Neural cell (in vitro differentiated cells): ENCODE measurements around the gene PMEPA1. TPM values are rescaled to one million over a fixed set of nuclear protein-coding genes. Genes with fewer than 3 reads are reported as not detected.

Experiments used
- H2AFZ ChIP-seq: fragments of 200-600, 300-800 bp; sonication (generic), shearing (Covaris generic); 2 replicates; pipeline ENCODE4 v1.6.0; 2014; ENCODE audit warnings: low read depth, mild to moderate bottlenecking, antibody characterized with exemption, low read length, moderate library complexity
- H3F3A ChIP-seq: fragments of 200-600 bp; shearing (Covaris generic); 2 replicates; pipeline ENCODE4 v1.6.1; 2016; ENCODE audit warnings: mild to moderate bottlenecking, moderate library complexity, mixed read lengths, antibody characterized with exemption, low read length; ENCODE audit not compliant: insufficient read depth, poor library complexity, severe bottlenecking
- H3K27ac ChIP-seq: fragments of 200-600, 300-800 bp; sonication (generic), shearing (Covaris generic); 2 replicates; pipeline ENCODE4 v1.5.1; 2014; ENCODE audit warnings: mild to moderate bottlenecking, low read length, moderate library complexity
- H3K27me3 ChIP-seq: fragments of 300-800, 200-600 bp; sonication (generic), shearing (Covaris generic); 2 replicates; pipeline ENCODE4 v1.6.0; 2014; ENCODE audit warnings: mild to moderate bottlenecking, low read depth, low read length, moderate library complexity; ENCODE audit not compliant: insufficient read depth
- H3K36me3 ChIP-seq: fragments of 300-800, 200-600 bp; sonication (generic), shearing (Covaris generic); 2 replicates; pipeline ENCODE4 v1.5.1; 2014; ENCODE audit warnings: mild to moderate bottlenecking, antibody characterized with exemption, low read length, moderate library complexity; ENCODE audit not compliant: insufficient read depth
- H3K4me2 ChIP-seq: fragments of 300-800, 200-600 bp; sonication (generic), shearing (Covaris generic); 2 replicates; pipeline ENCODE4 v1.6.0; 2014; ENCODE audit warnings: mild to moderate bottlenecking, low read length
- H3K4me3 ChIP-seq: fragments of 300-800, 200-600 bp; sonication (generic), shearing (Covaris generic); 2 replicates; pipeline ENCODE4 v1.5.1; 2014; ENCODE audit warnings: mild to moderate bottlenecking, low read length, moderate library complexity
- H3K79me2 ChIP-seq: fragments of 200-600 bp; shearing (Covaris generic); replicated peaks from 2 replicates; pipeline ENCODE4 v1.6.0; 2014; ENCODE audit warnings: mild to moderate bottlenecking, low read length, moderate library complexity; ENCODE audit not compliant: insufficient read depth
- H3K9ac ChIP-seq: fragments of 300-800, 200-600 bp; sonication (generic), shearing (Covaris generic); 2 replicates; pipeline ENCODE4 v1.6.1; 2016; ENCODE audit warnings: mild to moderate bottlenecking, low read length, mixed read lengths
- H3K9me2 ChIP-seq: fragments of 200-600 bp; shearing (Covaris generic); 2 replicates; pipeline ENCODE4 v1.6.1; 2016; ENCODE audit warnings: mild to moderate bottlenecking, low read length, mixed read lengths; ENCODE audit not compliant: insufficient read depth
- H3K9me3 ChIP-seq: fragments of 200-600, 300-800 bp; sonication (generic), shearing (Covaris generic); 2 replicates; pipeline ENCODE4 v1.6.1; 2016; ENCODE audit warnings: mild to moderate bottlenecking, mixed run types, low read length, moderate library complexity, mixed read lengths
- H4K20me1 ChIP-seq: fragments of 200-600 bp; shearing (Covaris generic); 2 replicates; pipeline ENCODE4 v1.6.1; 2016; ENCODE audit warnings: mild to moderate bottlenecking, mixed run types; ENCODE audit not compliant: insufficient read depth
- CTCF ChIP-seq: fragments of 450-650 bp; IDR thresholded peaks from 2 replicates; pipeline ENCODE4 v1.5.1; 2014; ENCODE audit warnings: antibody characterized with exemption, mild to moderate bottlenecking, moderate library complexity; ENCODE audit not compliant: poor library complexity, severe bottlenecking
- EP300 ChIP-seq: fragments of 450-650 bp; conservative IDR thresholded peaks from 2 replicates; pipeline ENCODE4 v1.6.1; 2014; ENCODE audit warnings: antibody characterized with exemption, mild to moderate bottlenecking, moderate library complexity; ENCODE audit not compliant: poor library complexity, severe bottlenecking
- EZH2 ChIP-seq: fragments of 200-600, 300-800 bp; shearing (Covaris generic), sonication (generic); IDR thresholded peaks from 2 replicates; pipeline ENCODE4 v1.6.1; 2014; ENCODE audit warnings: antibody characterized with exemption, low read length, borderline replicate concordance, mild to moderate bottlenecking; ENCODE audit not compliant: insufficient read depth, poor library complexity, severe bottlenecking
- MXI1 ChIP-seq: fragments of 450-650 bp; conservative IDR thresholded peaks from 2 replicates; pipeline ENCODE4 v1.6.1; 2014; ENCODE audit warnings: antibody characterized with exemption, mild to moderate bottlenecking; ENCODE audit not compliant: poor library complexity, severe bottlenecking
- POLR2AphosphoS5 ChIP-seq: IDR thresholded peaks from 2 replicates; pipeline ENCODE4 v1.6.1; 2012
- RAD21 ChIP-seq: fragments of 450-650 bp; conservative IDR thresholded peaks from 2 replicates; pipeline ENCODE4 v1.6.1; 2014; ENCODE audit warnings: antibody characterized with exemption, mild to moderate bottlenecking, moderate library complexity
- SMC3 ChIP-seq: fragments of 450-650 bp; conservative IDR thresholded peaks from 2 replicates; pipeline ENCODE4 v1.6.1; 2014; ENCODE audit warnings: antibody characterized with exemption, mild to moderate bottlenecking, moderate library complexity; ENCODE audit not compliant: poor library complexity
- TAF1 ChIP-seq: IDR thresholded peaks from 2 replicates; pipeline ENCODE4 v1.6.1; 2012; ENCODE audit warnings: low read depth
- polyA minus RNA-seq: library from RNA; depleted of rRNA, polyadenylated mRNA; stranded (reverse); fragments of >200 nt; gene quantifications from 2 replicates; pipeline ENCODE4 v1.2.3, GENCODE V29; 2014
- polyA plus RNA-seq: library from polyadenylated mRNA; depleted of rRNA; stranded (reverse); fragments of >200 nt; gene quantifications from 2 replicates; pipeline ENCODE4 v1.2.3, GENCODE V29; 2014
- TF ChIP-seq, protein P1 (sequence below): IDR thresholded peaks from 2 replicates; pipeline ENCODE4 v1.6.1; 2012; ENCODE audit warnings: borderline replicate concordance

Gene PMEPA1
- 3.3 and 5.0 TPM in 2 replicates for polyA plus RNA-seq
- 8.8 and 9.7 TPM in 2 replicates for polyA minus RNA-seq

DNA sequence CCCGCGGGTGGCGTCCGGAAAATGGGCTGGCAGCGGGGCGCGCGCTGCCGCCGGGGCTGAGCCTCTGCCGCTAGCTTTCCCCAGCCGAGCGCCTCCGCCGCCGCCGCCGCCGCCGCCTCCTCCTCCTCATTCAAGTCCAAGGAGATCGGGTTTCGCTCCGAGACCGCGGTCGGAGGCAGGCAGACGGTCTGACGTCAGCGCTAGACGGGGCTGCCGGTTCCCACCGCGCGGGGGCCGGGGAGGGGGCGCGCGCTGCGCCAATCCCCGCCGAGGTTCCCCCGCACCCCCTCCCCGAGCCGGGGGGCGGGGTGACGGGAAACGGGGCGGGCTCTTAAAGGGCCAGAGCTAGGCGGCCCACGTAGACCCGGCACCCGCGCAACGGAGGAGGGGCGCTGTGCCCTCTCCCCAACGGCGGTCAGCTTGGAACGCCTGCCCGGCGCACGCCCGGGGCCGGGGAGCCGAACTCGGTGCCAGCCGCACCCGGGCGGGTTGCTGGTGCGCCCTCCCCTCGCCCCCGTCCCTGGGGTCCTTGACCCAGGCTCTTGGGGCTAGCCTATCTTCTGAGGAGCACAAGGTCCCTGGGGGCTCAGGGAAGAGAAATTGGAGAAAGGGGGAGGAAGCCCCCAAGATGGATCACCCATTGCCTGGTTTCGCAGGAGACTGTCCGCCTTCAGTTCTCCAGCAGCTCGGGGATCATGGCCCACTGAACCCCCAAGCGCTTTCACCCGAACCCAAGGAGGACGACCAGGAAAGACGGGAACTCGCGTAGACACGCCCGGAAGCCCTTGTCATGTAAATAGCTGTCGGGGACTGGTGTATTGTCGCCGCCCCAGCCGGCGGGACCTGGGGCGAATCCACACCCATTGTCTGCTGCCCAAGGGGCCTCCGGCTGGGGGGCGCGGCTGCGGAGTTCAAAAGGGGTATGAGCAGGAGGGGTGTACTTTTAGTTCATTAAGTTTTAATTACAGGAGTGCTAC lies at the start of gene PMEPA1:
Gene PMEPA1, minus strand, starts transcription at position 193 of the 977 bp plus-strand sequence. CDS start 433 bp downstream, outside the sequence.
- Histone ChIP-seq H3K4me3 (peak within 1 kb of the TSS; percentile 97), H2AFZ (peak within 1 kb of the TSS; percentile 80), H3K9ac (peak within 1 kb of the TSS; percentile 80), H3K79me2 (peaks cover 29% of the 10 kb centered on the region), H3K36me3 (no peaks in the 10 kb centered on the region), H3K4me2 (peak within 1 kb of the TSS; percentile 52), H3K27ac (peak within 1 kb of the TSS; percentile 33), H3F3A (no peaks in the 10 kb centered on the region), H3K9me3 (no peaks in the 10 kb centered on the region), H3K9me2 (no peaks in the 10 kb centered on the region), H3K27me3 (no peaks in the 10 kb centered on the region), H4K20me1 (no peaks in the 10 kb centered on the region)
- TF ChIP-seq, protein P1, sequence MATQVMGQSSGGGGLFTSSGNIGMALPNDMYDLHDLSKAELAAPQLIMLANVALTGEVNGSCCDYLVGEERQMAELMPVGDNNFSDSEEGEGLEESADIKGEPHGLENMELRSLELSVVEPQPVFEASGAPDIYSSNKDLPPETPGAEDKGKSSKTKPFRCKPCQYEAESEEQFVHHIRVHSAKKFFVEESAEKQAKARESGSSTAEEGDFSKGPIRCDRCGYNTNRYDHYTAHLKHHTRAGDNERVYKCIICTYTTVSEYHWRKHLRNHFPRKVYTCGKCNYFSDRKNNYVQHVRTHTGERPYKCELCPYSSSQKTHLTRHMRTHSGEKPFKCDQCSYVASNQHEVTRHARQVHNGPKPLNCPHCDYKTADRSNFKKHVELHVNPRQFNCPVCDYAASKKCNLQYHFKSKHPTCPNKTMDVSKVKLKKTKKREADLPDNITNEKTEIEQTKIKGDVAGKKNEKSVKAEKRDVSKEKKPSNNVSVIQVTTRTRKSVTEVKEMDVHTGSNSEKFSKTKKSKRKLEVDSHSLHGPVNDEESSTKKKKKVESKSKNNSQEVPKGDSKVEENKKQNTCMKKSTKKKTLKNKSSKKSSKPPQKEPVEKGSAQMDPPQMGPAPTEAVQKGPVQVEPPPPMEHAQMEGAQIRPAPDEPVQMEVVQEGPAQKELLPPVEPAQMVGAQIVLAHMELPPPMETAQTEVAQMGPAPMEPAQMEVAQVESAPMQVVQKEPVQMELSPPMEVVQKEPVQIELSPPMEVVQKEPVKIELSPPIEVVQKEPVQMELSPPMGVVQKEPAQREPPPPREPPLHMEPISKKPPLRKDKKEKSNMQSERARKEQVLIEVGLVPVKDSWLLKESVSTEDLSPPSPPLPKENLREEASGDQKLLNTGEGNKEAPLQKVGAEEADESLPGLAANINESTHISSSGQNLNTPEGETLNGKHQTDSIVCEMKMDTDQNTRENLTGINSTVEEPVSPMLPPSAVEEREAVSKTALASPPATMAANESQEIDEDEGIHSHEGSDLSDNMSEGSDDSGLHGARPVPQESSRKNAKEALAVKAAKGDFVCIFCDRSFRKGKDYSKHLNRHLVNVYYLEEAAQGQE: no peak
- peak; percentile 92 for TF ChIP-seq POLR2AphosphoS5
- TF ChIP-seq EP300: peak; percentile 66
- TF ChIP-seq SMC3: peak; percentile 36
- TF ChIP-seq EZH2: no peak
- peak; percentile 76 for TF ChIP-seq TAF1
- TF ChIP-seq CTCF: peak; percentile 27
- TF ChIP-seq MXI1: peak; percentile 67
- peak; percentile 41 for TF ChIP-seq RAD21

DNA sequence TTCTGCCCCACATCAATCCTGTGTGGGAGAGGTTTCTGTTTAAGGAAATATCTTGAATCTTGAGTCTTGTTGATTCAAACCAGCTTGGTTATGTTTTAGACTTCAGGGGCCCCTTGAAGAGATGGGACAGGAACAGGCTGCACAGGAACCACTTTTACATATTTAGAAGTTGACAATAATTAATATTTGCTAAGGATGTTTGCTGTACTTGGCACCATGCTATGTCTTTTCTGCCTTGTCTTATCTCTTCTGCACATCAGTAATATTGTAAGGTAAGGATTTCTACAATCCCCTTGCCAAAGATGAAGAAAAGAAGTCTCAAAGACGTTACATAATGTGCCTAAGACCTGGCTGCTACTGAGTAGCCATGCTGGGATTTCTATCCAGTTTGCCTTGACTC lies 48.0 kb upstream of the PMEPA1 start:
- no peak overlapping the region for H3K9ac ChIP-seq
- no peaks in the 10 kb centered on the region for H3K27me3 ChIP-seq
- no peak overlapping the region for H3K27ac ChIP-seq
- H3K79me2 ChIP-seq: no peaks in the 10 kb centered on the region
- no peak overlapping the region for H2AFZ ChIP-seq
- H4K20me1 ChIP-seq: no peaks in the 10 kb centered on the region
- H3K36me3 ChIP-seq: no peaks in the 10 kb centered on the region
- TF ChIP-seq MXI1 (no peak), EZH2 (no peak), EP300 (no peak), SMC3 (no peak), TAF1 (no peak), CTCF (no peak), RAD21 (no peak), POLR2AphosphoS5 (no peak)
- TF ChIP-seq, protein P1: no peak
- H3K9me3 ChIP-seq: no peaks in the 10 kb centered on the region
- no peaks in the 10 kb centered on the region for H3K9me2 ChIP-seq
- no peak overlapping the region for H3K4me2 ChIP-seq
- H3K4me3 ChIP-seq: no peak overlapping the region
- H3F3A ChIP-seq: no peaks in the 10 kb centered on the region
